ENCODE measurements around the gene UGT2A1.

The UGT2A1 gene

DNA sequence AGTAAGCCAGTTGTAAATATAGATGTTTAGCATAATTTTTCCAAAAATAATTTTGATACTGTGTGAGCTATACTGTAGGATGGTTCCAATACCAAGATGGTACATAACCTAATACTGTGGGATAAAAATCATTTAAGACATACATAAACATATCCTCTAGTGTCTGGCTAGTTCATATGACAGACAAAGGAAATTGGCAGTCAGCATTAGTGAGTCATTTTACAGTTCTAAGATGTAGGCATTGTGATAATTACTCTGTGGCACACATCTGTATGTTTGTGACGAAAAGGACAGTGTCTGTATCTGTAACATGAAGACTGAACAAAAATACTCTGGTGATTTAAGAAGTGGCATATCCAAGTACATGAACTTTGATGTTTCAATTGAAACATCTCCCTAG lies 63.2 kb downstream of the UGT2A1 start:
- no peak for DNase-seq (ENCODE audit: low read depth in 2 of 2)

DNA sequence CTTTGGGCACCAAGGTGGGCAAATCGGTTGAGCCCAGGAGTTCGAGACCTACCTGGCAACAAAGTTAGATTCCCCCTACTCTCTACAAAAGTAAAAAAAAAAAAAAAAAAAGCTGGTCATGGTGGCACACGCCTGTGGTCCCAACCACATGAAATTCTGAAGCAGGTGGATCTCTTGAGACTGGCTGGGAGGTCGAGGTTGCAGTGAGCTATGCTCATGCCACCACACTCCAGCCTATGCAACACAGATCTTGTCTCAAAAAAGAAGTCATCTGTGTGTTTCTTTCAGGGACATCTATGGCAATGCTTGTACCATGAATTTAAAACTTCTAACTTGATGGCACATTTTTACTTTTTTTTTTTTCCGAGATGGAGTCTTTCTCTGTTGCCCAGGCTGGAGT lies 68.9 kb downstream of the UGT2A1 start:
- no peak for DNase-seq (ENCODE audit: low read depth in 2 of 2)

GRCh38 chr4:69583543-69583942 lies 69.5 kb downstream of the UGT2A1 start:
- no peak for DNase-seq (ENCODE audit: low read depth in 2 of 2)

GRCh38 chr4:69577245-69577644 lies 75.8 kb downstream of the UGT2A1 start:
- DNase-seq (ENCODE audit: low read depth in 2 of 2): no peak

- DNase-seq (ENCODE audit: low read depth in 2 of 2): no peak
Observed at GRCh38 chr4:69576251-69576877, 76.7 kb downstream of the UGT2A1 start.

DNA sequence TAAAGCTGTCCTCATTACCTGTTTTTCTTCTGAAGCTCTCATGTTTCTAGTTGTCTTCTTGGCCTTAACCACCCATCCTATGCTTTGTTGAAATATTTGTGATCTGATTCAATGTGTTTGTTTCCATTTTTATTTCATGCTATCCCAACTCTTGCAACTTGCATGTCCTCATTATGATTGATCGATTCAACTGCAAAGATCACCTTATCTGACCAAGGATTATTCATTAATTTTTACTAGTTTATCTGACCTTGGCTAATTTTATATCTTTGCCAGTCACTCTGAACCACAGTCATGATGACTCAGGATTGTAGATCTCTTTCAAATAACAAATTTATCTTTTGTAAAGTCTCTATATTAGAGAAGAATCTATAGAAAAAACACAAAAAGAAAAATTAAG lies 84.3 kb downstream of the UGT2A1 start:
- no peak for DNase-seq (ENCODE audit: low read depth in 2 of 2)

DNA sequence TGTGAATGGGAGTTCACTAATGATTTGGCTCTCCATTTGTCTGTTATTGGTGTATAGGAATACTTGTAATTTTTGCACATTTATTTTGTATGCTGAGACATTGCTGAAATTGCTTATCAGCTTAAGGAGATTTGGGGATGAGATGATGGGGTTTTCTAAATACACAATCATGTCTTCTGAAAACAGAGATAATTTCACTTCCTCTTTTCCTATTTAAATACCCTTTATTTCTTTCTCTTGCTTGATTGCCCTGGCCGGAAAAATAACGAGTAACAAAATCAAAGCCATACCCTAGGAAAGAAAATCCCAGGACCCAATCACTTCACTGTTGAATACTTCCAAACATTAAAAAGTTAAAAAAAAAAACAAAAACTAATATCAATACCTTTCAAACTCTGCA lies 89.6 kb downstream of the UGT2A1 start:
- no peak for DNase-seq (ENCODE audit: low read depth in 2 of 2)

DNA sequence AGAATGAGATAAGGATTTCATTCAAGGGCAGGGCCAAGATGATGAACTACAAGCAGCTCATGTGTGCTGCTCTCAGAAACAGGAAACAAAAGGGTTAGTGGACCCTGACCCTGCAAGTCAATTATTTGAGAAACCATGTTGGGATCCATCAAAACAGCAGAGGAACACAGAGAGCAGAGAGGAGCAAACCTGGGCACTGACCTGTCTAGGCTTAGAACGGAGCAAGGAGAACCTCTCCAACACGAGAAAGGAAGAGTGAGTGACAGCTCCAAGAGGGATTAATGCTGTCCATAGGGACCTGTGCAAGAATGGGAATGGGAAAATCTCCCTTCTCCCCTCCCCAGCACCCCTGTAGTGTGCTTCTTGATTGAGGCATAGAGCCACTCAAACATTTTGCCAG lies 103.4 kb downstream of the UGT2A1 start:
- DNase-seq (ENCODE audit: low read depth in 2 of 2): no peak

DNA sequence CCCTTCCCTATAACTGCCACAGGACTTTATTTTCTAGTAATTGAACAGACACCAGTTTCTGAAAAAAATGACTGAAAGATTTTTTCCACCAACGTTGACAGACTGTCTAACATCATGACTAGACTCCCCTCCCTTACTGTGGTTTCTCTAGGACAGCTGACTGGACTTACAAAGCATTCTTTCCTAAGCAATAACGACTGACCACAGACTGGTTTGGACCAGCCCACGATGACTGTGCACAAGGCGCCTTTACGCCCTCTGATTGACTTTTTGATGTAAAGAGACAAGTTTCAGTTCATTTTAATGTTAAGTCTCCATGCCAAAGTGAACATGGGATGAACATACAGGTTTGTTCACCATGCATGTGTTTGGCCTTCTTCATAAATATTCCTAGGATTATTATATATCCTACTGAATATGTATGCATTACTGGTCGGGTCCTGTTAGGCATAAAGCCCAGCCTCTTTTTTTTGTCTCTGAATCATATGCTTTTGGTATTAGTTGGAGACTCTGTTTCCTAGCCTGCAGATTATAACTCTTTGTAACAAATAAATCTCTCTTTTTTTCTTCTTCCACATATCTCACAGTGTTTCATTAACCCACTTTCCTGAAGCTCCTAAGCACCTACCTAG lies 106.8 kb downstream of the UGT2A1 start:
- no peak for DNase-seq (ENCODE audit: low read depth in 2 of 2)

Measured in stimulated activated CD4-positive, alpha-beta T cell treated with anti-CD3 and anti-CD28 coated beads, Interleukin-15, amount 100 ng/mL, for 48 hours (primary cell).